ENCODE data around the gene LONRF2. TPM values are rescaled to one million over a fixed set of nuclear protein-coding genes. Genes with fewer than 3 reads are reported as not detected.

Gene LONRF2
- total RNA-seq, 1 donor from 2014 or later: 1.3 TPM

DNA sequence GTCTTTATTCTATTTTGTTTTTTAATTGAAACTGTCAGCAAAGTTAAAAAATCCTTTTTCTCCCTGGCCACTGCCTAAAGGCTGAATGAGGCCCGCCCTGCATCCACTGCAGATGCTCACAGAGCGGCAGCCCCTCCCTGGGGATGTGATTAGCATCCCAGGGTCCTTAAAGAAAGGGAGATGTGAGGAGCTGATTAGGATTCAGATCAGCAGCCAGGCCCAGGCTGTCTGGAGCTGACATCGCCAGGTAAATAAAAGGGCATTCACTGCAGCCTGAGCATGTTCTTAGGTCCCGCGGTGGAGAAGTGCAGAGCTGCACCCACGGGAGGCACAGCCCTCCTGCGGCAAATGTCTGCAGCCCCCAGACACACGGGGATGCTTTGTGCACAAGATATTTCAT lies 83.8 kb downstream of the LONRF2 start:
- H3K4me3 ChIP-seq (ENCODE audit: low read depth, low read length): no peak overlapping the region
- TF ChIP-seq, protein P1, sequence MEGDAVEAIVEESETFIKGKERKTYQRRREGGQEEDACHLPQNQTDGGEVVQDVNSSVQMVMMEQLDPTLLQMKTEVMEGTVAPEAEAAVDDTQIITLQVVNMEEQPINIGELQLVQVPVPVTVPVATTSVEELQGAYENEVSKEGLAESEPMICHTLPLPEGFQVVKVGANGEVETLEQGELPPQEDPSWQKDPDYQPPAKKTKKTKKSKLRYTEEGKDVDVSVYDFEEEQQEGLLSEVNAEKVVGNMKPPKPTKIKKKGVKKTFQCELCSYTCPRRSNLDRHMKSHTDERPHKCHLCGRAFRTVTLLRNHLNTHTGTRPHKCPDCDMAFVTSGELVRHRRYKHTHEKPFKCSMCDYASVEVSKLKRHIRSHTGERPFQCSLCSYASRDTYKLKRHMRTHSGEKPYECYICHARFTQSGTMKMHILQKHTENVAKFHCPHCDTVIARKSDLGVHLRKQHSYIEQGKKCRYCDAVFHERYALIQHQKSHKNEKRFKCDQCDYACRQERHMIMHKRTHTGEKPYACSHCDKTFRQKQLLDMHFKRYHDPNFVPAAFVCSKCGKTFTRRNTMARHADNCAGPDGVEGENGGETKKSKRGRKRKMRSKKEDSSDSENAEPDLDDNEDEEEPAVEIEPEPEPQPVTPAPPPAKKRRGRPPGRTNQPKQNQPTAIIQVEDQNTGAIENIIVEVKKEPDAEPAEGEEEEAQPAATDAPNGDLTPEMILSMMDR (conservative IDR thresholded peaks at IDR 0.05; ENCODE audit: low read depth, low read length): no peak
- DNase-seq (ENCODE audit: low read depth): no peak

DNA sequence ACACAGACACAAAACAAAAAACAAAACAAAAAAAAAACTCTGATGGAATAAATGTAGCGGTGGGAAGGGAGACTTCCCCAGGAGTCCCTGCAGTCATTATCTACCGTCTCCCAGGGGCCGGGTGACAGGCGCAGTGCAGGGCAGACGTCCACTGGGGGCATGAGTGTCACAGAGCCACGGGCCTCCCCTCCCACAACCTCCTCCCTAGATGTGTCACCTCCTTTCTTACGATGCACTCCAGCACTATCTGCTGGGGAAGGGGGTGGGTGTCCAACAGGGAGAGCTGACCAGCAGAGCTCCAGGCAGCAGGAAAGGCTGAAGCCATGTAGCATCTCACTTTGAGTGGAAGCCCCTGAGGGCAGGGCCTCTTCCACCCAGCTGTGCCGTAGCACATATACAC lies 84.5 kb downstream of the LONRF2 start:
- TF ChIP-seq, protein P1 (conservative IDR thresholded peaks at IDR 0.05; ENCODE audit: low read depth, low read length): no peak
- no peak overlapping the region for H3K4me3 ChIP-seq (ENCODE audit: low read depth, low read length)
- no peak for DNase-seq (ENCODE audit: low read depth)

- TF ChIP-seq, protein P1 (conservative IDR thresholded peaks at IDR 0.05; ENCODE audit: low read depth, low read length): peak; percentile 3
- no peak overlapping the region for H3K4me3 ChIP-seq (ENCODE audit: low read depth, low read length)
- DNase-seq (ENCODE audit: low read depth): no peak
Measured at GRCh38 chr2:100237163-100237562, 85.1 kb downstream of the LONRF2 start.

GRCh38 chr2:100236166-100236565 lies 86.1 kb downstream of the LONRF2 start:
- no peak for DNase-seq (ENCODE audit: low read depth)
- H3K4me3 ChIP-seq (ENCODE audit: low read depth, low read length): no peak overlapping the region
- TF ChIP-seq, protein P1 (conservative IDR thresholded peaks at IDR 0.05; ENCODE audit: low read depth, low read length): no peak

DNA sequence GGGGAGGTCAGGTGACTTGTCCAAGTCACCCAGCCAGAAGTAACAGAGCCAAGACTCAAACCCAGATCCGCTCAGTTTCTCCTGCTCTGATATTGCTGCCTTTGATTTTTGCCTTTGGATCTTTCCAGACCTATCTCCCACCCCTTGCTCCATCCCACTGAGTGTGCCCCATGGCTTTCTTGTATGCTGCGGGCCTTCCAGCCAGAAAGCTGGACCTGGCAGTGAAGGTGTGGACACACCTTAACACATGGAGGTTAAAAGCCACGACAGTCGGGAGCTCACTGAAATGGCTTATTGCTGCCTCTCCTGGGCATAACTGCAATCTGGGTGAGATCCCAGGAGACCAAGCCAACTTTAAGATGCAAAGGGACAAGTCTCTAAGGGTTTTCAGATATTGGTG lies 86.7 kb downstream of the LONRF2 start:
- H3K4me3 ChIP-seq (ENCODE audit: low read depth, low read length): no peak overlapping the region
- TF ChIP-seq, protein P1 (conservative IDR thresholded peaks at IDR 0.05; ENCODE audit: low read depth, low read length): no peak
- no peak for DNase-seq (ENCODE audit: low read depth)

- no peak for DNase-seq (ENCODE audit: low read depth)
- no peak overlapping the region for H3K4me3 ChIP-seq (ENCODE audit: low read depth, low read length)
- TF ChIP-seq, protein P1 (conservative IDR thresholded peaks at IDR 0.05; ENCODE audit: low read depth, low read length): no peak
Measured at GRCh38 chr2:100235098-100235497, 87.2 kb downstream of the LONRF2 start.

DNA sequence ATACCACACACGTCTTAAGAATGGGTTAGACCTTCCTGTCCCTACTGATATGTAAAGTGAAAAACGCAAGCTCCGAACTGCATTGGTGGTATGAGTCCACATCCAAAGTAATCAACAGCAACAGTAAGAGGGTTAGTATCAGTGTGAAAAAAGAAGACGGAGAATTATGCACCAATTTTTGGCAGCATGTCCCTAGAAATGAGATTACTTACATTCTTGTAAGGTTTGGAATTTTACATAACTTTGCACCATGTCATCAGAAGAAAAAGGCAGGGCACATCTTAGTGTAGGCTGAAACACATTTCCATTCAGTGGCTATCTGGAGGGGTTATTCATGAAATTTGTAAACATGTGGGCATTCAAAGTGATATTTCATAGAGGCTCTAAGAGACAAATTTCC lies 88.2 kb downstream of the LONRF2 start:
- no peak for DNase-seq (ENCODE audit: low read depth)
- TF ChIP-seq, protein P1 (conservative IDR thresholded peaks at IDR 0.05; ENCODE audit: low read depth, low read length): no peak
- no peak overlapping the region for H3K4me3 ChIP-seq (ENCODE audit: low read depth, low read length)

Data from epithelial cell of proximal tubule (primary cell).